Ammon's horn (tissue), 1 donor: ENCODE results near the gene UPK3A.
"Not testable (repeated sequence)": the region's sequence is repeated elsewhere in the genome, so short reads cannot be mapped to it uniquely, and the experiment has no call there.

Experiments used
- DNase-seq: peaks from one replicate; pipeline ENCODE4 v3.0.0-alpha.2; 2016; ENCODE audit warnings: low spot score

The UPK3A gene

DNA sequence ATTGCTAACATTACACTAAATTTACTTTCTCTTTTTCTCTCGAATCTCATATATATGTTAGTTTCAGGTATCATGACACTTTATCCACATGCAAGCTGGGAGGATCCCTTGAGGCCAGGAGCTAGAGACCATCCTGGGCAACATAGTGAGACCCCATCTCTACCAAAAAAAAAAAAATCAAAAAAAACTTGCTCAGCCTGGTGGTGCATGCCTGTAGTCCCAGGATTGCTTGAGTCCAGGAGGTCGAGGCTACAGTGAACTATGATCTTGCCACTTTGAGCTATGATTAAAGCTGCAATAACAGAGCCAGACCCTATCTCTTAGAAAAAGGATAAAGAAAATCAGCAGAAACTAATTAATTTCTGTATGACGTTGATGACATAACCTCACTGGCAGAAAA lies 3.7 kb upstream of the UPK3A start:
- no peak for DNase-seq

DNA sequence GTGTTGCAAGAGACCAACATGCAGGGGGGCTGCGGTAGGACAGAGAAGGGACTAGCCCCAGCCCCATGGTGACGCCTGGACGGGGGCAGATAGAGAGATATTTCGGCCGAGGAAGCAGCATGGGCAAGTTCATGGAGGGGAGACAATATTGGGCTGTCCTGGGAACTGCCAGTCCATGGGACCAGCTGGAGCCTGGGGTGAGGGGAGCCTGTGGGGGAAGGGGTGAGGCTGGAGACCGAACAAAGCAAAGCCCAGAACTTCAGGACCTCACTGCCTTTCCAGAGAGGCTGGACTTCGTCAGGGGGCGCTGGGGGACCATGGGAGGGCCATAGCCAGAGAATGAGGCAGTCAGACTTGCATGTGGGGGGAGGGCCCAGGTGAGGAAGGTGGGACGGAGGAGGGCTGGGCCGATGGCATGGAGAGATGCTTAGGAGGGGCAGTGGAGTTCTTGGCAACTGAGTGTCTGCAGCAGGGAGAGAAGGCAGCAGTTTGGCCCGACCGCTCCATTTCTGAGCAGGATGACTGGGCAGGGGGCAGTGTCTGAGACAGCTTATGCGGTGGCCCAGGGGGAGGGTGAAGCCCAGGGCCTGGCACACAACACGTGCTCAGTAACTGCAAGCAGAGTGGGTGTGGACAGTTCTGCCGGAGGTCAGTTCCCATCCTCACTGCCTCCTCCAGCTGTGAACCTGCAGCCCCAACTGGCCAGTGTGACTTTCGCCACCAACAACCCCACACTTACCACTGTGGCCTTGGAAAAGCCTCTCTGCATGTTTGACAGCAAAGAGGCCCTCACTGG lies 712 bp downstream of the UPK3A start:
- DNase-seq = no peak

DNA sequence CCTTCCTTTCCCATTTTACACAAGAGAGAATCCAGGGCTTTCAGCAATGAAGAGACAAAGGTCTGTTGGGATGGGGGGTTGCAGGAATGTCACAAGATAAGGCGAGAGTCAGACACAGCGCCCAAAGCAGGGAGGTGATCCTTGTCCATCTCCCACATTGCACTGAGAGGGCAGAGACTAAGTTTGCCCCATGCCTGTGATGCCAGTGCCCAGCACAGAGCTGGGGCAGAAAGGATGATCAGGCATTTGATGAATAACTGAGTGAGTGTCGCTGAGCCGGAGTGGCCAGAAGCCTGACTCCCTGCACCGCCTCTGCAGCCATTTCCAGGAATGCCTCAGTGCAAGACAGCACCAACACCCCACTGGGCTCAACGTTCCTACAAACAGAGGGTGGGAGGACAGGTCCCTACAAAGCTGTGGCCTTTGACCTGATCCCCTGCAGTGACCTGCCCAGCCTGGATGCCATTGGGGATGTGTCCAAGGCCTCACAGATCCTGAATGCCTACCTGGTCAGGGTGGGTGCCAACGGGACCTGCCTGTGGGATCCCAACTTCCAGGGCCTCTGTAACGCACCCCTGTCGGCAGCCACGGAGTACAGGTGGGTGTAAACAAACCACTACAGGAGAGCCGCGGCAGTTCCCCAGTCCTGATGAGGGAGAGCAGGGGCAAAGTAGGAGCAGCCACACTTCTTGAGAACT lies 2.3 kb downstream of the UPK3A start:
- DNase-seq = no peak

DNA sequence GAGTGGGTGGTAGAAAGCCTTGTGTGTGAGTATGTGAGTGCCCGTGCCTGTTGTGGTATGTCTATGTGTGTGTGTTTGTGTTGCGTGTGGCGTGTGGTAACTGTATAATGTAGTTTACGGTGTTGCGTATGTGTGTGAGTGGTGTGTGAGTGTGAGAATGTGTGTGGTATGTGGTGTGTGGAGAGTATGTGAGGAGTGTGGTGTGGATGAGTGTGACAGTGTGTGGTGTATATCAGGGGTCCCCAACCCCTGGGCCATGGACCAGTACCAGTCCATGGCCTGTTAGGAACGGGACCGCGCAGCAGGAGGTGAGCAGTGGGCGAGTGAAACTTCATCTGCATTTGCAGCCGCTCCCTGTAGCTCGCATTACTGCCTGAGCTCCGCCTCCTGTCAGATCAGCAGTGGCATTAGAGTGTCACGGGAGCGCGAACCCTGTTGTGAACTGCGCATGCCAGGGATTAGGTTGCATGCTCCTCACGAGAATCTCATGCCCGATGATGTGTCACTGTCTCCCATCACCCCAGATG lies 5.7 kb downstream of the UPK3A start:
- no peak for DNase-seq

DNA sequence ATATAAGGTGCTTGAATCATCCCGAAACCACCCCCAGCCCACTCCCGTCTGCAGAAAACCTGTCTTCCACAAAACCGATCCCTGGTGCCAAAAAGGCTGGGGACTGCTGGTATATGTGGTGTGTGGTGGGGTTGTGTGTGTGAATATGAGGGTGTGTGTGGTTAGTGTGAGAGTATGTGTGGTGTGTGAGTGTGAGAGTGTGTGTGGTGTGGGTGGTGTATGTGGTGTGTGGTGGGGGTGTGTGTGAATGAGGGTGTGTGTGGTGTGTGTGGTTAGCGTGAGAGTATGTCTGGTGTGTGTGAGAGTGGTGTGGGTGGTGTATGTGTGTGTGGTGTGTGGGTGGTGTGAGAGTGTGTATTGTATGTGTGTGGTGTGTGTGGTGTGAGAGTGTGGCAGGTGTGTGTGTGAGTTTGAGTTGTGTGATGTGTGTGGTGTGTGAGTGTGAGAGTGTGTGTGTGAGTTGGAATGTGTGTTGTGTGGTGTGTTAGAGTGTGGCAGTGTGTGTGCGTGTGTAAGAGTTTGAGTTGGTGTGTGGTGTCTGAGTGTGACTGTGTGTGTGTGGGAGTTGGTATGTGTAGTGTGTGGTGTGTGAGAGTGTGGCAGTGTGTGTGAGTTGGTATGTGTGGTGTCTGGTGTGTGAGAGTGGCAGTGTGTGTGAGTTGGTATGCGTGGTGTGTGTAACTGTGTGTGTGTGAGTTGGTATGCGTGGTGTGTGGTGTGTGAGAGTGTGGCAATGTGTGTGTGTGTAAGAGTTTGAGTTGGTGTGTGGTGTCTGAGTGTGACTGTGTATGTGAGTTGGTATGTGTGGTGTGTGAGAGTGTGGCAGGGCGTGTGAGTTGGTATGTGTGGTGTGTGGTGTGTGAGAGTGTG lies 6.5 kb downstream of the UPK3A start:
- no peak for DNase-seq

DNA sequence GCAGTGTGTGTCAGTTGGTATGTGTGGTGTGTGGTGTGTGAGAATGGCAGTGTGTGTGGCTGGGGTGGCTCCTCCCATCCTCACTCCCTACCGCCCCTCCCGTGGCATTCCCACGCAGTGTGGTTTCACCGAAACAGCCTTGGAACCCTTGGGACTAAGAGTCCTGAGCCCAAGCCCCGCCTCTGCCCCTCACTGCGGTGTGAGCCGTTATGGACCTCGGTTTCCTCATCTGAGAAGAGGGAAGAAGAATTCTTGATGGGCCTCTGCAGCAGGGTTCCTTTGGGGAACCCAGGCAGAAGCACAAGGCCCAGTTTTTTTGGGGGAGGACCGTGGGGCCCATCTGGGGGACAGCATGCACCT lies 7.2 kb downstream of the UPK3A start:
- DNase-seq = no peak

DNA sequence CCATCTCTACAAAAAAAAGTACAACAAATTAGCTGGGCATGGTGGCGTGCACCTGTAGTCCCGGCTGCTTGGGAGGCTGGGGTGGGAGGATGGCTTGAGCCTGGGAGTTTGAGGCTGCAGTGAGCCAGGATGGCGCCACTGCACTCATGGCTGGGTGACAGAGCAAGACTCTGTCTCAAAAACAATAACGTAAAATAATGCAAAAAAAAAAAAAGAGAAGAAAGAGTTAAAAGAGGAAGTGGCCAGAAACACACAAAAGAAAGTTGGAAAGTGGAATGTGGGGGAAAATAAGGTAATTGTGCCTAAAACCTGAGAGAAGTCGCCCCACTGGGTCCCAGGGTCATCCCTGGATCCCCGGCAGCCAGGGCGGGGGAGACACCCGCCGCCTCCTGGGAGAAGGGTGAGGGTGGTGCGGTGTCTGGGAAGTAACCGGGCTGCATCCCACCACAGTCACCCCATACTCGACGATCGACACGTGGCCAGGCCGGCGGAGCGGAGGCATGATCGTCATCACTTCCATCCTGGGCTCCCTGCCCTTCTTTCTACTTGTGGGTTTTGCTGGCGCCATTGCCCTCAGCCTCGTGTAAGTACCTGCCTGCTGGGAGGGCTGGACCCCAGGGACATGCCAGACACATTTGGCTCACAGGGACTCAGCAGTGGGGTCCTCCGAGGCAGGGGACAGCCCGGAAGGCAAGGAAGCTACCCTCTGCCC lies 8.1 kb downstream of the UPK3A start:
- no peak for DNase-seq

DNA sequence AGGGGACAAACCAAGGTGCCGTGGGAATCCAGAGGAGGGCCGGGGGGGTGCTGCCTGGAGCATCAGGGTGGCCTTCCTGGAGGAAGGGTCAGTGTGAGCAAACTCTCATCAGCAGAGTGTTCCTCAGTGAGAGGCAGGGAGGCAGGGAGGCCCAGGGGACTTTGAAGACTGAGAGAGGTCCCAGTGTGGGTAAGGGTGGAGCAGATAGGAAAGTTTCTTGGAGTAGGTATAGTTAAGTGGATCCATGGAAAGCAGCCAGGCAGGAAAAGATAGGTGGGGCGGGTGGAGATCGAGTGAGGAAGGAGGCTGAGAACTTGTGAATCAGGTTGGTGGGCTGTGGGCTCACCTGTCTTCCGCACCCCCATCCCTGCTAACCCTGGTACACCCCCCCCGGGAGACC lies 9.3 kb downstream of the UPK3A start:
- DNase-seq = no peak

DNA sequence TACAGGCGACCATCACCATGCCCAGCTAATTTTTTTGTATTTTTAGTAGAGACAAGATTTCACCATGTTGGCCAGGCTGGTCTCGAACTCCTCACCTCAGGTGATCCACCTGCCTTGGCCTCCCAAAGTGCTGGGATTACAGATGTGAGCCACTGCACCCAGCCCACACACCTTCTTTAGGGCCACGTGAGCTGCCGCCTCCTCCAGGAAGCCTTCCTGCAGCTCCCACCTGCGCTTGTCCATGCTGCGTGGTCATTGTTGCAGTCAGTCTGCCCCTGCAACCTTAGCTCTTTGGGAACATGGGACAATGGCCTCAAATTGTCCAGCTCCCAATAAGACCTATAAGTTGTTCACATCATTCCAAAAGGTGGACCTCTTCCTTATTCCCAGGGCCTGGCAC lies 10.3 kb downstream of the UPK3A start:
- DNase-seq = not testable (repeated sequence)

DNA sequence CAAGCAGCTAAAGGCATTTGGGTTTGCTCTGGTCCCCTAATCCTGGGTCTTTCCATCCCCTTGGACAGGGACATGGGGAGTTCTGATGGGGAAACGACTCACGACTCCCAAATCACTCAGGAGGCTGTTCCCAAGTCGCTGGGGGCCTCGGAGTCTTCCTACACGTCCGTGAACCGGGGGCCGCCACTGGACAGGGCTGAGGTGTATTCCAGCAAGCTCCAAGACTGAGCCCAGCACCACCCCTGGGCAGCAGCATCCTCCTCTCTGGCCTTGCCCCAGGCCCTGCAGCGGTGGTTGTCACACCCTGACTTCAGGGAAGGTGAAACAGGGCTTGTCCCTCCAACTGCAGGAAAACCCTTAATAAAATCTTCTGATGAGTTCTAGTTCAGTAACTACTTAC lies 10.7 kb downstream of the UPK3A start:
- no peak for DNase-seq

DNA sequence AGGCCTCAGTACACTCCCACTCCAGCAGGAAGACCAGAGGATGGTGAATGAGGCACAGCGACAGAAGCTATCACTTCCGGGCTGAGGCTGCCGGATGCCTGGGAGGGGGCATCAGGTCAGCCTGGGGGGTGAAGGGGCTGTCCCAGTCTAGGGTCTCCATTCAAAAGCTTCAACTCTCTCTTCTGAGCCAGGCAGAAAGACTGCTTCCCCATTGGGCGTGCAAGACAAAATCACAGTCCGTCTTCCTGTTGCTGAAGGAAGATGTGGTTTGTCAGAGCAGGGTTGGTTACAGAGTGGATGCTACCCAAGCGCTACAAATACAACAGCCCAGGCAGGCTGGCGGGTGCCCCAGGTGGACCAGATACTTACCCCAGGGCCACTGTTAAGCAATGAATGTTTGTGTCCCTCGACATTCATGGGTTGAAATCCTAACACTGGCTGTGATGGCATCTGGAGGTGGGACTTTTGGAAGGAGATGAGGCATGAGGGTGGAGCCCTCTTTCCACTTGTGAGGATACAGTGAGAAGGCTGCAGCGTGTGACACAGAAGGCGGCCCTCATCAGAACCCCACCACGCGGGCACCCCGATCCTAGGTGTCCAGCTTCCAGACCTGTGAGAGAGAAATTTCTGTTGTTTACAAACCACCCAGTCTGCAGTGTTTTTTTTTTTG lies 12.0 kb downstream of the UPK3A start:
- no peak for DNase-seq

DNA sequence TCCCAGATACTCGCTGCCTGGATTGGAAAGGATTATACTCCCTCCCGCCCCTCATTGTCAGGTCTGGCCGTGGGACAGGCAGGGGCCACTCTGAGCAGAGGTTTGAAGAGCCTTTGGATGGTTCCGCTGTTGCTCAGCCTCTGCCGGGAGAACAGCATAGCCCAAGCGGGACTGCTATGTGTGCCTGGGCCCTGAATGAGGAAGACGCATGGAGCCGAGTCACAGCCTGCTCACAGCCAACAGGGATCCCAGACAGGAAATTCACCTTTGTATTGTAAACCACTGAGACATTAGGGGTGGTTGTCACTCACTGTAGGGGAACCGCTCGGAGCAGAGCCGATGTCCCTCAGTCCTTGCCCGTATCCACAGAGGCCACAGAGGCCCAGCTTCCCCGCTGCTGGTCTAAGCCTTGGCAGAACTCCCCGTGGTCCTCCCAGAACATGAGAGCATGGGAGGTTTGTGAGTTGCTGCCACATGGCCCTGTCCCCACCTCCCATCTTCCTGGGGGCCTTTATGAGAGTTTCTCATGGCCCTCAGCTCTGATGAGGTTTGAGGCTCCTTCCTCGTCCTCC lies 14.3 kb downstream of the UPK3A start:
- no peak for DNase-seq

DNA sequence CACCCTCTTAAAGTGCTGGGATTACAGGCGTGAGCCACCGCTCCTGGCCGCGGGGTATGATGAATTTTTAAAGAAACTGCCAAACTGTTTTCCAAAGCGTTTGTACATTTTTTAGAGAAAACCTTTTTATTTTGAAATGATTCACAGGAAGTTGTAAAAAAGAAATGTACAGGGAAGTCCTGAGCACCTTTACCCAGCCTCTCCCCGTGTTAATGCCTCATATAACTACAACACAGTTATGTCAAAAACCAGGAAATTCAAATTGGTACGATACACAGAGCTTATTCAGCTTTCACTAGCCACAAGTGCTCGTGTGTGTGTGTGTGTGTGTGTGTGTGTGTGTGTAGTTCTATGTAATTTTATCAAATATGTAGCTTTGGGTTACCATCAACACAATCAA lies 18.0 kb downstream of the UPK3A start:
- DNase-seq = no peak

DNA sequence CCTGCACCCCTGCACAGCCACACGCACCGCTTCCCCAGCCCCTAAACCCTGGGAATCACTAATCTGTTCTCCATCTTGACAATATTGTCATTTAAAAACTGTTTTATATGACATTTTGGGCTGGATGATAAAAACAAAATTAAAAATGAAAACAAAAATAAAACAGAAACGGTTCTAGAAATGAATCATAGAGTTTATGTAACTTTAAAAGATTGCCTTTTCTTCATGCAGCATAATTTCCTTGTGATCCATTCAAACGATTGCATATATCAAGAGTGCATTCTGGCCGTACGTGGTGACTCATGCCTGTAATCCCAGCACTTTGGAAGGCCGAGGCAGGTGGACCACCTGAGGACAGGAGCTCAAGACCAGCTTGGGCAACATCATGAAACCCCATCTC lies 18.4 kb downstream of the UPK3A start:
- DNase-seq = no peak

DNA sequence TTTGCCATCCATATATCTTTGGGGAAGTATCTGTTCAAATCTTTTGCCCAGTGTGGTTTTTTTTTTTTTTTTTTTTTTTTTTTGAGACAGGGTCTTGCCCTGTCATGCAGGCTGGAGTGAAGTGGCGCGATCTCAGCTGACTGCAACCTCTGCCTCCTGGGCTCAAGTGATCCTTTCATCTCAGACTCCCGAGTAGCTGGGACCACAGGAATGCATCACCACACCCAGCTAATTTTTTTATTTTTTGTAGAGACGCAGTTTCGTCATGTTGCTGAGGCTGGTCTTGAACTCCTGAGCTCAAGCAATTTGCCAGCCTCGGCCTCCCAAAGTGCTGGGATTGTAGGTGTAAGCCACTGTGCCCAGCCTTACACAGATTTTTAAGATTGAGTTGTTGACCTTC lies 20.2 kb downstream of the UPK3A start:
- no peak for DNase-seq

DNA sequence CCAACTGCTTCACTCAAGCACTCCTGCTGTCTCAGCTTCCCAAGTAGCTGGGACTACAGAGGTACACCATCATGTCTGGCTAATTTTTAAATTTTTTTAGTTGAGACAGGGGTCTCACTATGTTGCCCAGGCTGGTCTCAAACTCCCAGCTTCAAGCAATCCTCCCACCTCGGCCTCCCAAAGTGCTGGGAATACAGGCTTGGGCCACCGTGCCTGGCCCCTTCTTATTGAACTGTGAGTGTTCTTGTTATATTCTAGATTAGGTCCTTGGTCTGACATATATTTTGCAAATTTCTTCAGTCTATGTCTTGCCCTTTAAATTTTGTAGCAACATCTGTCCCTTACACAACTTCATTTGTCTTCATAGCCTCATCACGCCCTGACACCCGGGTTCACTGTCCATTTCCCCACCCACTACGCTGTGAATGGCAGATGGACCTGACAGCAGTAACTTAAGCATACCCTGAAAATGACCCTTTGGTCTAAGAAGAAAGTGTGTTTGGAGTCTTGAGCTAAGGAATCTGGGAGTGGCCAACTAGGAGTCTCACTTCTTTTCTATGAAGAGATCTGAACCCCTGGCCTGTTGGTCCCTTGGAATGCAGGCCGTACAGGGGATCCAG lies 20.8 kb downstream of the UPK3A start:
- DNase-seq = no peak

DNA sequence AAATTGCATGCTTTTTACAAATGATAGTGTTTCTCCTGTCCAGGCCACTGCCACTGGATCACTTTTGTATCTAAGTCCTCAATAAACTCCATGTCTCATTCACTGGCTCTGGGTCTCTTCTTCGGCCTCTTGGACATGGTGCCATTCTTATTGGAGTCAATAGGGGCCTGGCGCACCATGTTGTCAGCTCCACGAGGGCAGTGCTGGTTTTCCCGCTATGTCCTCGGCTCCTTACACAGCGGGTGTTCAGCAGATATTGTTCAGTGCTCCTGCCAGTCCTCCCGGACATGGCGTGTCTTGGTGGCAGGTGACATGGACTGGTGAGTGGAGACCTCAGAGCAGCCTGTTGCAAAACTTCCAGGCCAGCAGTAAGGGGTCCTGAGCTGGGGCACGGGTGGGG lies 21.4 kb downstream of the UPK3A start:
- no peak for DNase-seq

DNA sequence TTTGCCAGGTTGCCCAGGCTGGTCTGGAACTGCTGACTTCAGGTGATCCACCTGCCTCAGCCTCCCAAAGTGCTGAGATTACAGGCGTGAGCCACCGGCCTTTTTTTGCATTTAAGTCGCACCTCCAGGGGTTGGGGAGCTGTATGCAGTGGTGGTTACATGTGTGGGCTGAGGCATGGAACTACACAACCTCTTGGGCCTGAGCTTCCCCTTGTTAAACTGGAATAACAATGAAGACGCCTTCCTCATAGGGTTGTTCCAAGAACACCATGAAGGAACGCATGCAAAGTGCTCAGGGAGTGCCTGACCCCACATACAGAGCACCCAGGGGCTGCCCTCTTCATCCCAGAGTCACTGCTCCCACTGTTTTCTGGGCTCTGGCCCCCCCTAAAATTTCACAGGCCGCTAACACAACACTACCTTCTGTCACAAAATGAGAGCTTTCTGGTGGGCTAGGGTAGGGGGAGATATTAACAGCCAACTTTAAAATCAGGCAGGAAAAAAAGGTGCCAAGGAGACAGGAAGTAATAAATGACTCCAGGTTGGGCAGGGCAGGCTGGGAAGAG lies 23.7 kb downstream of the UPK3A start:
- no peak for DNase-seq

DNA sequence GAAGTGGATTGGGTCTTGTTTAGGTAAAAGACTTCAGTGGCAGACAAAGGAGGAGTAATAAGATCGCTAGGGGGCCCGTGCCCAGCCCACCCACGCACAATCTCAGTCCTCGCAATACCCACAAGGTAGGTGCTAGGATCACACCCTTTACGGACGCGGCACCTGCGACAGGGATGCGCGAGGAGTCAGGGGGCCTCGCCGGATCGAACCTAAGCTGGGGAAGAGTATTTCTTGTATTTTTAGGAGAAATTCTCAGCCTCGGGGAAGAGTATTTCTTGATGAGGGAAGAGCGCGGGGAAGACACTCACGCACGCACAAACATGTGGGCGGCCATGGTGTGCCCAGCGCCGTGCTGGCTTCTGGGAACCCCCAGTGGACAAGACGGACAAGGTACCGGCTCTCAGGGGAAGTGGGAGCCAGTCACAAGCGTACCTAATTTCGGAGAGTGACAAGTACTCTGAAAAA lies 24.2 kb downstream of the UPK3A start:
- no peak for DNase-seq
